ENCODE data around the gene ATG101.

DNA sequence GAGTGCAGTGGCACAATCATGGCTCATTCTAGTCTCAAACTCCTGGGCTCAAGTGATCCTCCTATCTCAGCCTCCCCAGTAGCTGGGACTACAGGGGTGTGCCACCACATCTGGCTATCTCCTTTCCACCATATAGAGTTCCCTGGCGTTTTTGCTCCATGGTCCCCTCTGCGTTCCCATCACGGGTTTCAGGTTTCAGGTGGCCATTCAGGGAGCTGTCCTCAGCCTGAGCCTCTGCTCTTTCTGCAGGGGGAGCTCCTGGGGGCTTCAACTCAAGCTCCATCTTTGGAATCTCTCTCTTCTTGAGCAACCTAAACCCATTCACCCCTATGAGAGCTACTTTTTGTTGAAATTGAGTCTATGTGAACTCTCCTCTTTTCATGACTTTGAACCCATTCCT lies 21.3 kb downstream of the ATG101 start:
- TF ChIP-seq, protein P1, sequence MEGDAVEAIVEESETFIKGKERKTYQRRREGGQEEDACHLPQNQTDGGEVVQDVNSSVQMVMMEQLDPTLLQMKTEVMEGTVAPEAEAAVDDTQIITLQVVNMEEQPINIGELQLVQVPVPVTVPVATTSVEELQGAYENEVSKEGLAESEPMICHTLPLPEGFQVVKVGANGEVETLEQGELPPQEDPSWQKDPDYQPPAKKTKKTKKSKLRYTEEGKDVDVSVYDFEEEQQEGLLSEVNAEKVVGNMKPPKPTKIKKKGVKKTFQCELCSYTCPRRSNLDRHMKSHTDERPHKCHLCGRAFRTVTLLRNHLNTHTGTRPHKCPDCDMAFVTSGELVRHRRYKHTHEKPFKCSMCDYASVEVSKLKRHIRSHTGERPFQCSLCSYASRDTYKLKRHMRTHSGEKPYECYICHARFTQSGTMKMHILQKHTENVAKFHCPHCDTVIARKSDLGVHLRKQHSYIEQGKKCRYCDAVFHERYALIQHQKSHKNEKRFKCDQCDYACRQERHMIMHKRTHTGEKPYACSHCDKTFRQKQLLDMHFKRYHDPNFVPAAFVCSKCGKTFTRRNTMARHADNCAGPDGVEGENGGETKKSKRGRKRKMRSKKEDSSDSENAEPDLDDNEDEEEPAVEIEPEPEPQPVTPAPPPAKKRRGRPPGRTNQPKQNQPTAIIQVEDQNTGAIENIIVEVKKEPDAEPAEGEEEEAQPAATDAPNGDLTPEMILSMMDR (IDR thresholded peaks at IDR 0.05): no peak
- no peak for TF ChIP-seq POLR2A (IDR thresholded peaks at IDR 0.05)

Data from uterus (tissue), 2 donors.